HCT116 (cell line): Measurements from ENCODE around the gene MIF. TPM values are rescaled to one million over a fixed set of nuclear protein-coding genes. Genes with fewer than 3 reads are reported as not detected.
"Not testable (repeated sequence)": the region's sequence is repeated elsewhere in the genome, so short reads cannot be mapped to it uniquely, and the experiment has no call there.

Experiments
- ATAC-seq: fragments of 200-7000 bp; cut with Tn5 transposase; 2 replicates; pipeline ENCODE4 v1.9.1; 2020; ENCODE audit warnings: mild to moderate bottlenecking, moderate library complexity
- BruUV-seq: library from RNA; stranded (reverse); fragments of 400-500 nt; replicated peaks from 2 replicates; lab custom pipeline; 2021; lab: Mats Ljungman, UMichigan
- CTCF ChIA-PET: fragments of 300-600 bp; sonication (Branson Sonifier 250); formaldehyde crosslinking; loops from one replicate; lab custom pipeline; 2021; ENCODE audit warnings: antibody characterized with exemption; lab: Charles Lee
- POLR2A ChIA-PET: fragments of 300-600, 350-600 bp; sonication (Branson Sonifier 250); formaldehyde crosslinking; loops from one replicate; lab custom pipeline; 2021; ENCODE audit warnings: antibody characterized with exemption; lab: Charles Lee
- RAD21 ChIA-PET, 2 experiments: fragments of 300-600 bp; sonication (Branson Sonifier 250); formaldehyde crosslinking; loops; one replicate each; lab custom pipeline; 2023; ENCODE audit warnings: low total read pairs in 2 of 2; ENCODE audit not compliant: uncharacterized antibody in 2 of 2, unreplicated experiment in 2 of 2, low non-redundant PET in 1 of 2; lab: Charles Lee
- DNase-seq: peaks from one replicate; pipeline ENCODE4 v3.0.0-alpha.2; 2010; ENCODE audit warnings: low read depth, low spot score
- H2AFZ ChIP-seq: fragments of 200-600 bp; shearing (Covaris generic), sonication (generic); 2 replicates; pipeline ENCODE4 v1.6.1; 2017; ENCODE audit warnings: low read depth, mixed run types, mixed read lengths, antibody characterized with exemption, low read length; ENCODE audit not compliant: poor library complexity, severe bottlenecking
- H3K27ac ChIP-seq: 2 replicates; pipeline ENCODE4 v1.5.1; 2012; ENCODE audit warnings: low read depth, low read length
- H3K27me3 ChIP-seq: fragments of 200-600 bp; sonication (generic); 2 replicates; pipeline ENCODE4 v1.6.1; 2016; ENCODE audit warnings: mixed run types, low read length, mixed read lengths; ENCODE audit not compliant: insufficient read depth
- H3K36me3 ChIP-seq, 2 experiments: fragments of 200-500 bp in 1 of 2; fragments of 200-600 bp in 1 of 2; sonication (Bioruptor generic) in 1 of 2; sonication (generic) in 1 of 2; 2 replicates each; pipeline versions ENCODE4 v1.5.1 to v1.6.1; 2014 to 2016; ENCODE audit warnings: low read length in 2 of 2, inconsistent platforms in 1 of 2, mixed read lengths in 1 of 2, mixed run types in 1 of 2; ENCODE audit not compliant: insufficient read depth in 2 of 2, control insufficient read depth in 1 of 2
- H3K4me1 ChIP-seq, 2 experiments: fragments of 200-600 bp in 1 of 2; sonication (generic) in 1 of 2; 2 replicates each; pipeline versions ENCODE4 v1.5.1 to v1.6.1; 2012 to 2017; ENCODE audit warnings: low read length in 2 of 2, inconsistent platforms in 1 of 2, mild to moderate bottlenecking in 1 of 2, mixed read lengths in 1 of 2, mixed run types in 1 of 2, moderate library complexity in 1 of 2; ENCODE audit not compliant: insufficient read depth in 2 of 2, control insufficient read depth in 1 of 2
- H3K4me2 ChIP-seq: fragments of 200-600 bp; sonication (generic); 2 replicates; pipeline ENCODE4 v1.6.1; 2017; ENCODE audit warnings: mixed run types, low read length, mixed read lengths
- H3K4me3 ChIP-seq, 2 experiments: fragments of 200-600 bp in 1 of 2; sonication (generic) in 1 of 2; replicated peaks in 1 of 2; 2 replicates each; pipeline ENCODE4 v1.5.1; 2011 to 2016; ENCODE audit warnings: low read length in 2 of 2, control low read depth in 1 of 2, low read depth in 1 of 2, mild to moderate bottlenecking in 1 of 2, mixed read lengths in 1 of 2, mixed run types in 1 of 2
- H3K79me2 ChIP-seq: fragments of 200-600 bp; sonication (generic); 2 replicates; pipeline ENCODE4 v1.6.1; 2017; ENCODE audit warnings: mild to moderate bottlenecking, mixed run types, low read length, moderate library complexity, mixed read lengths; ENCODE audit not compliant: insufficient read depth
- H3K9ac ChIP-seq: fragments of 200-600 bp; sonication (generic); 2 replicates; pipeline ENCODE4 v1.6.1; 2016; ENCODE audit warnings: low read length, mixed read lengths
- H3K9me2 ChIP-seq: fragments of 200-600 bp; sonication (generic), shearing (Covaris generic); 2 replicates; pipeline ENCODE4 v1.6.1; 2017; ENCODE audit warnings: mixed run types, mild to moderate bottlenecking, moderate library complexity; ENCODE audit not compliant: insufficient read depth
- H3K9me3 ChIP-seq, 2 experiments: fragments of 200-500 bp in 1 of 2; fragments of 200-600 bp in 1 of 2; sonication (Bioruptor generic) in 1 of 2; sonication (generic) in 1 of 2; 2 replicates each; pipeline ENCODE4 v1.6.1; 2014 to 2017; ENCODE audit warnings: low read length in 2 of 2, mixed read lengths in 2 of 2, inconsistent platforms in 1 of 2, low read depth in 1 of 2, mild to moderate bottlenecking in 1 of 2, mixed run types in 1 of 2, moderate library complexity in 1 of 2; ENCODE audit not compliant: control insufficient read depth in 1 of 2, insufficient read depth in 1 of 2
- H4K20me1 ChIP-seq: fragments of 200-600 bp; sonication (generic), shearing (Covaris generic); 2 replicates; pipeline ENCODE4 v1.6.1; 2017; ENCODE audit warnings: mixed run types, mild to moderate bottlenecking, moderate library complexity; ENCODE audit not compliant: insufficient read depth
- CBX3 ChIP-seq: IDR thresholded peaks from 2 replicates; pipeline ENCODE4 v1.6.1; 2012; ENCODE audit warnings: low read depth
- EGR1 ChIP-seq: IDR thresholded peaks from 2 replicates; pipeline ENCODE4 v1.6.1; 2012; ENCODE audit warnings: low read depth
- ELF1 ChIP-seq: IDR thresholded peaks from 2 replicates; pipeline ENCODE4 v1.6.1; 2012; ENCODE audit warnings: low read depth, borderline replicate concordance
- EZH2 ChIP-seq: fragments of 200-600 bp; sonication (generic); IDR thresholded peaks from 2 replicates; pipeline ENCODE4 v1.6.1; 2017; ENCODE audit warnings: antibody characterized with exemption, mixed run types
- EZH2phosphoT487 ChIP-seq: fragments of 200-600 bp; IDR thresholded peaks from 2 replicates; pipeline ENCODE4 v1.6.1; 2018; ENCODE audit warnings: antibody characterized with exemption, borderline replicate concordance
- JUND ChIP-seq: IDR thresholded peaks from 2 replicates; pipeline ENCODE4 v1.6.1; 2012
- POLR2A ChIP-seq: IDR thresholded peaks from 2 replicates; pipeline ENCODE4 v1.7.0; 2011; ENCODE audit warnings: borderline replicate concordance; ENCODE audit not compliant: insufficient read depth, insufficient read length; ENCODE audit errors: extremely low read depth
- POLR2AphosphoS5 ChIP-seq: IDR thresholded peaks from 2 replicates; pipeline ENCODE4 v1.6.1; 2011; ENCODE audit warnings: mild to moderate bottlenecking, low read depth, low read length, moderate library complexity
- RAD21 ChIP-seq: IDR thresholded peaks from 2 replicates; pipeline ENCODE4 v1.6.1; 2012; ENCODE audit warnings: low read depth, mild to moderate bottlenecking
- SP1 ChIP-seq: IDR thresholded peaks from 2 replicates; pipeline ENCODE4 v1.6.1; 2012; ENCODE audit warnings: low read depth
- SRF ChIP-seq: IDR thresholded peaks from 2 replicates; pipeline ENCODE4 v1.6.1; 2012; ENCODE audit warnings: low read depth
- TCF7L2 ChIP-seq: IDR thresholded peaks from 2 replicates; pipeline ENCODE4 v1.7.0; 2011; ENCODE audit warnings: borderline replicate concordance, inconsistent platforms; ENCODE audit not compliant: insufficient read depth, insufficient read length; ENCODE audit errors: extremely low read depth
- YY1 ChIP-seq: IDR thresholded peaks from 2 replicates; pipeline ENCODE4 v1.6.1; 2011; ENCODE audit warnings: low read length, low read depth, moderate library complexity, mild to moderate bottlenecking; ENCODE audit not compliant: insufficient replicate concordance; ENCODE audit errors: extremely low read depth
- ZFX ChIP-seq: fragments of 450-650 bp; IDR thresholded peaks from 2 replicates; pipeline ENCODE4 v1.6.1; 2017
- ZNF274 ChIP-seq: fragments of 200-500 bp; sonication (Bioruptor generic); IDR thresholded peaks from 2 replicates; pipeline ENCODE4 v1.6.1; 2014; ENCODE audit warnings: mild to moderate bottlenecking, low read depth, low read length, inconsistent platforms
- intact Hi-C: fragments of 100-400 bp; cut with micrococcal nuclease; formaldehyde crosslinking; loops from 2 replicates; pipeline ENCODE4 v1.10.0; 2022
- total RNA-seq: library from RNA; stranded (reverse); gene quantifications from one replicate; pipeline ENCODE4 v1.2.1, GENCODE V29; 2021; ENCODE audit not compliant: unreplicated experiment
- TF ChIP-seq, protein P1 (sequence below): IDR thresholded peaks from 2 replicates; pipeline ENCODE4 v1.6.1; 2012; ENCODE audit warnings: low read depth
- TF ChIP-seq, protein P2 (sequence below): IDR thresholded peaks from 2 replicates; pipeline ENCODE4 v1.6.1; 2011; ENCODE audit warnings: mild to moderate bottlenecking, low read length, moderate library complexity; ENCODE audit not compliant: insufficient replicate concordance; ENCODE audit errors: extremely low read depth
- TF ChIP-seq, protein P3 (sequence below): IDR thresholded peaks from 2 replicates; pipeline ENCODE4 v1.6.1; 2012

MIF gene
- total RNA-seq, 1 experiment from 2014 or later = 1,511 TPM

- ChIA-PET POLR2A (no interaction called here), CTCF (no interaction called here), RAD21 (no interaction called here)
- no peak overlapping the region for H3K9ac ChIP-seq
- no peaks in the 10 kb centered on the region for H3K9me2 ChIP-seq
- no peaks in the 10 kb centered on the region for H3K9me3 ChIP-seq
- no peaks in the 10 kb centered on the region for H3K27me3 ChIP-seq
- H4K20me1 ChIP-seq = peaks cover 7% of the 10 kb centered on the region; the same call in 1 of the 2 replicates
- TF ChIP-seq SRF = no peak
- TF ChIP-seq EZH2phosphoT487 = no peak
- TF ChIP-seq, protein P1, sequence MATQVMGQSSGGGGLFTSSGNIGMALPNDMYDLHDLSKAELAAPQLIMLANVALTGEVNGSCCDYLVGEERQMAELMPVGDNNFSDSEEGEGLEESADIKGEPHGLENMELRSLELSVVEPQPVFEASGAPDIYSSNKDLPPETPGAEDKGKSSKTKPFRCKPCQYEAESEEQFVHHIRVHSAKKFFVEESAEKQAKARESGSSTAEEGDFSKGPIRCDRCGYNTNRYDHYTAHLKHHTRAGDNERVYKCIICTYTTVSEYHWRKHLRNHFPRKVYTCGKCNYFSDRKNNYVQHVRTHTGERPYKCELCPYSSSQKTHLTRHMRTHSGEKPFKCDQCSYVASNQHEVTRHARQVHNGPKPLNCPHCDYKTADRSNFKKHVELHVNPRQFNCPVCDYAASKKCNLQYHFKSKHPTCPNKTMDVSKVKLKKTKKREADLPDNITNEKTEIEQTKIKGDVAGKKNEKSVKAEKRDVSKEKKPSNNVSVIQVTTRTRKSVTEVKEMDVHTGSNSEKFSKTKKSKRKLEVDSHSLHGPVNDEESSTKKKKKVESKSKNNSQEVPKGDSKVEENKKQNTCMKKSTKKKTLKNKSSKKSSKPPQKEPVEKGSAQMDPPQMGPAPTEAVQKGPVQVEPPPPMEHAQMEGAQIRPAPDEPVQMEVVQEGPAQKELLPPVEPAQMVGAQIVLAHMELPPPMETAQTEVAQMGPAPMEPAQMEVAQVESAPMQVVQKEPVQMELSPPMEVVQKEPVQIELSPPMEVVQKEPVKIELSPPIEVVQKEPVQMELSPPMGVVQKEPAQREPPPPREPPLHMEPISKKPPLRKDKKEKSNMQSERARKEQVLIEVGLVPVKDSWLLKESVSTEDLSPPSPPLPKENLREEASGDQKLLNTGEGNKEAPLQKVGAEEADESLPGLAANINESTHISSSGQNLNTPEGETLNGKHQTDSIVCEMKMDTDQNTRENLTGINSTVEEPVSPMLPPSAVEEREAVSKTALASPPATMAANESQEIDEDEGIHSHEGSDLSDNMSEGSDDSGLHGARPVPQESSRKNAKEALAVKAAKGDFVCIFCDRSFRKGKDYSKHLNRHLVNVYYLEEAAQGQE = no peak
- no peak for TF ChIP-seq CBX3
- no peak for TF ChIP-seq POLR2A
- TF ChIP-seq, protein P2, sequence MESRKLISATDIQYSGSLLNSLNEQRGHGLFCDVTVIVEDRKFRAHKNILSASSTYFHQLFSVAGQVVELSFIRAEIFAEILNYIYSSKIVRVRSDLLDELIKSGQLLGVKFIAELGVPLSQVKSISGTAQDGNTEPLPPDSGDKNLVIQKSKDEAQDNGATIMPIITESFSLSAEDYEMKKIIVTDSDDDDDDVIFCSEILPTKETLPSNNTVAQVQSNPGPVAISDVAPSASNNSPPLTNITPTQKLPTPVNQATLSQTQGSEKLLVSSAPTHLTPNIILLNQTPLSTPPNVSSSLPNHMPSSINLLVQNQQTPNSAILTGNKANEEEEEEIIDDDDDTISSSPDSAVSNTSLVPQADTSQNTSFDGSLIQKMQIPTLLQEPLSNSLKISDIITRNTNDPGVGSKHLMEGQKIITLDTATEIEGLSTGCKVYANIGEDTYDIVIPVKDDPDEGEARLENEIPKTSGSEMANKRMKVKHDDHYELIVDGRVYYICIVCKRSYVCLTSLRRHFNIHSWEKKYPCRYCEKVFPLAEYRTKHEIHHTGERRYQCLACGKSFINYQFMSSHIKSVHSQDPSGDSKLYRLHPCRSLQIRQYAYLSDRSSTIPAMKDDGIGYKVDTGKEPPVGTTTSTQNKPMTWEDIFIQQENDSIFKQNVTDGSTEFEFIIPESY = no peak
- no peak for TF ChIP-seq YY1
- TF ChIP-seq, protein P3, sequence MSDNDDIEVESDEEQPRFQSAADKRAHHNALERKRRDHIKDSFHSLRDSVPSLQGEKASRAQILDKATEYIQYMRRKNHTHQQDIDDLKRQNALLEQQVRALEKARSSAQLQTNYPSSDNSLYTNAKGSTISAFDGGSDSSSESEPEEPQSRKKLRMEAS = no peak
- no peak for TF ChIP-seq EGR1
- no peak for TF ChIP-seq JUND
- TF ChIP-seq ZFX = no peak
- no peak for TF ChIP-seq RAD21
- TF ChIP-seq ELF1 = no peak
- TF ChIP-seq EZH2 = no peak
- TF ChIP-seq SP1 = no peak
- TF ChIP-seq TCF7L2 = no peak
- no peak for TF ChIP-seq POLR2AphosphoS5
- no peak for TF ChIP-seq ZNF274
- H3K4me3 ChIP-seq = no peak overlapping the region
- no peak overlapping the region for H3K4me2 ChIP-seq
- no TSS peak for BruUV-seq
- H3K4me1 ChIP-seq = peaks cover 6 to 18% of the 10 kb centered on the region in 2 experiments
- ATAC-seq = no peak
- no peak for DNase-seq
- intact Hi-C loops = no loop called here
- no peak overlapping the region for H2AFZ ChIP-seq
- peaks cover 25% of the 10 kb centered on the region for H3K79me2 ChIP-seq
- no peak overlapping the region for H3K27ac ChIP-seq
- peaks cover 12 to 23% of the 10 kb centered on the region in 2 experiments; a peak in 3 of 4 replicates for H3K36me3 ChIP-seq
Observed at GRCh38 chr22:23899042-23899745, 5.0 kb downstream of the MIF start.

DNA sequence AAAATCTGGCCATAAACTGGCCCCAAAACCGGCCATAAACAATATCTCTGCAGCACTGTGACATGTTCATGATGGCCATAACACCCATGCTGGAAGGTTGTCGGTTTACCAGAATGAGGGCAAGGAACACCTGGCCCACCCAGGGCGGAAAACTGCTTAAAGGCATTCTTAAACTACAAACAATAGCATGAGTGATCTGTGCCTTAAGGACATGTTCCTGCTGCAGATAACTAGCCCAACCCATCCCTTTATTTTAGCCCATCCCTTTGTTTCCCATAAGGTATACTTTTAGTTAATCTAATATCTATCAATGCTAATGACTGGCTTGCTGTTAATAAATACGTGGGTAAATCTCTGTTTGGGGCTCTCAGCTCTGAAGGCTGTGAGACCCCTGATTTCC is 6.0 kb downstream of the MIF start:
- CTCF ChIA-PET = not testable (repeated sequence)
- peaks cover 12 to 18% of the 10 kb centered on the region in 2 experiments; a peak in 3 of 4 replicates for H3K36me3 ChIP-seq

More for the DNA sequence above, 6.0 kb downstream of the MIF start:
- RAD21 ChIA-PET, DNase-seq, H3K27me3 ChIP-seq, H3K27ac ChIP-seq, H3K9me3 ChIP-seq, BruUV-seq, H3K4me3 ChIP-seq, H3K9me2 ChIP-seq, intact Hi-C loops, H3K9ac ChIP-seq, ATAC-seq, H4K20me1 ChIP-seq, POLR2A ChIA-PET, H2AFZ ChIP-seq, H3K4me2 ChIP-seq: not testable (repeated sequence)
- H3K4me1 ChIP-seq = peaks cover 6 to 18% of the 10 kb centered on the region in 2 experiments
- H3K79me2 ChIP-seq = peaks cover 15% of the 10 kb centered on the region
